ENCODE data around the gene FANCG.

DNA sequence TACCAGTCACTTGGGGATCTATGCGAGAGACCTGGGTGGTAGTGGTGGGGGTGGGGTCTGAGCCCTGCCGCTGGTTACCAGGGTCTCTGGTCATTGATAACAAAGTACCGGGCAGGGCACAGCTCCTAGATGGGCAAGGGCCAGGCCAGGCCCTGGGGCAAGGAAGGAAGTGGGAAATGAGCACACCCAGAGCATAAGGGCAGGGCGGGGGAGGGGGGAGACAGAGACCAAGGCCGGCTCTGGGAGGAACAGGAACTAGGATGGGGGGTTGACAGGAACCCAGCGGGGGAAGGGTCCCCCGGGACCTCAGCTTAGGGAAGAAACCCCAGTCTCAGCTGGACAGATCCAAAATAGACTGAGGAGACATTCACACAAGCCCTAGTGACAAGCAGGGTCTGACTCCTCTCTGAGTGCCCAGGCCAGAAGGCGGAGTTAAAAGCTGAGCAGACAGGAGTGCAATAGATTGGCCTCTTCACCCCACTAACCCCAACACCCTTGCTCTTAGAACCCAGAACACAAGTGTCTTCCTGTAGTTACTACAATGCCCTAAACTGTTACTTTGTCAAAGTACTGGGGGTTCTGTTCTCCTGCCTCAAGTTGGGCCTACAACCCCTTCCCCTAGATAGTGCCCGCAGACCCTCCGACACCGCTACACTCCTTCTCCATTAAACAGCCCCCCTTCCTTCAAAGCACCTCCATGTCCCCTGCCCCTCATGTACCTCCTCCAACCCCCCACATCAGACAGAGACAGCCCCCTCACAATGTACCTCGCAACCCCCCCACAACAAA, 35.3 kb upstream of the FANCG start:
- TF ChIP-seq, protein P1, sequence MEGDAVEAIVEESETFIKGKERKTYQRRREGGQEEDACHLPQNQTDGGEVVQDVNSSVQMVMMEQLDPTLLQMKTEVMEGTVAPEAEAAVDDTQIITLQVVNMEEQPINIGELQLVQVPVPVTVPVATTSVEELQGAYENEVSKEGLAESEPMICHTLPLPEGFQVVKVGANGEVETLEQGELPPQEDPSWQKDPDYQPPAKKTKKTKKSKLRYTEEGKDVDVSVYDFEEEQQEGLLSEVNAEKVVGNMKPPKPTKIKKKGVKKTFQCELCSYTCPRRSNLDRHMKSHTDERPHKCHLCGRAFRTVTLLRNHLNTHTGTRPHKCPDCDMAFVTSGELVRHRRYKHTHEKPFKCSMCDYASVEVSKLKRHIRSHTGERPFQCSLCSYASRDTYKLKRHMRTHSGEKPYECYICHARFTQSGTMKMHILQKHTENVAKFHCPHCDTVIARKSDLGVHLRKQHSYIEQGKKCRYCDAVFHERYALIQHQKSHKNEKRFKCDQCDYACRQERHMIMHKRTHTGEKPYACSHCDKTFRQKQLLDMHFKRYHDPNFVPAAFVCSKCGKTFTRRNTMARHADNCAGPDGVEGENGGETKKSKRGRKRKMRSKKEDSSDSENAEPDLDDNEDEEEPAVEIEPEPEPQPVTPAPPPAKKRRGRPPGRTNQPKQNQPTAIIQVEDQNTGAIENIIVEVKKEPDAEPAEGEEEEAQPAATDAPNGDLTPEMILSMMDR (IDR thresholded peaks at IDR 0.05 in 4 of 5, conservative IDR thresholded peaks at IDR 0.05 in 1 of 5): no peak
- TF ChIP-seq POLR2A (IDR thresholded peaks at IDR 0.05): no peak
